Suppressor macrophage (primary cell): ENCODE data around the gene ABTB1.
"Not testable (repeated sequence)": the region's sequence is repeated elsewhere in the genome, so short reads cannot be mapped to it uniquely, and the experiment has no call there.

Experiments
- DNase-seq, 4 experiments: peaks; one replicate each; pipeline ENCODE4 v3.0.0-alpha.2; 2020 to 2022

ABTB1 gene

GRCh38 chr3:127688416-127689265, 15.9 kb downstream of the ABTB1 start:
- no peak for DNase-seq

- DNase-seq = no peak
These were observed 16.6 kb downstream of the ABTB1 start for GRCh38 chr3:127689266-127689860.

- no peak for DNase-seq
These were observed 17.4 kb downstream of the ABTB1 start for GRCh38 chr3:127690106-127690505.

- peak in 2 of 4 experiments; percentile 35 to 39 for DNase-seq
These were observed 18.2 kb downstream of the ABTB1 start for GRCh38 chr3:127690823-127691452.

- no peak for DNase-seq
These were observed 18.7 kb downstream of the ABTB1 start for GRCh38 chr3:127691489-127691888.

- no peak for DNase-seq
These were observed 19.2 kb downstream of the ABTB1 start for GRCh38 chr3:127691974-127692373.

GRCh38 chr3:127692501-127693335, 20.0 kb downstream of the ABTB1 start:
- DNase-seq = no peak

- no peak for DNase-seq
These were observed 20.6 kb downstream of the ABTB1 start for GRCh38 chr3:127693336-127693843.

GRCh38 chr3:127694467-127695215, 21.9 kb downstream of the ABTB1 start:
- peak in 3 of 4 experiments; percentile 37 to 50 (median 40) for DNase-seq

GRCh38 chr3:127697551-127698240, 24.9 kb downstream of the ABTB1 start:
- peak in 3 of 4 experiments; percentile 55 to 66 (median 63) for DNase-seq

GRCh38 chr3:127698286-127698685, 25.5 kb downstream of the ABTB1 start:
- no peak for DNase-seq

- DNase-seq = no peak
These were observed 26.1 kb downstream of the ABTB1 start for GRCh38 chr3:127698691-127699415.

- no peak for DNase-seq
These were observed 26.9 kb downstream of the ABTB1 start for GRCh38 chr3:127699416-127700300.

GRCh38 chr3:127700406-127700805, 27.7 kb downstream of the ABTB1 start:
- no peak for DNase-seq

GRCh38 chr3:127701280-127701911, 28.6 kb downstream of the ABTB1 start:
- no peak for DNase-seq

- no peak for DNase-seq
These were observed 29.4 kb downstream of the ABTB1 start for GRCh38 chr3:127702151-127702578.

- DNase-seq = not testable (repeated sequence)
These were observed 32.1 kb downstream of the ABTB1 start for GRCh38 chr3:127704840-127705239.

GRCh38 chr3:127706312-127706711, 33.6 kb downstream of the ABTB1 start:
- DNase-seq = no peak
